ENCODE data around the gene YAF2.

Gene YAF2

GRCh38 chr12:42238240-42239140 lies at the start of gene YAF2:
TSS of gene YAF2 (minus strand) at chr12:42238248. CDS start at chr12:42238180, 68 bp downstream.
- peak; percentile 71 for DNase-seq (ENCODE audit: low read depth)

GRCh38 chr12:42286741-42287140 lies 48.7 kb upstream of the YAF2 start:
- DNase-seq (ENCODE audit: low read depth): no peak

GRCh38 chr12:42285431-42285830 lies 47.4 kb upstream of the YAF2 start:
- DNase-seq (ENCODE audit: low read depth): no peak

- no peak for DNase-seq (ENCODE audit: low read depth)
Observed at GRCh38 chr12:42284876-42285275, 46.8 kb upstream of the YAF2 start.

GRCh38 chr12:42284157-42284556 lies 46.1 kb upstream of the YAF2 start:
- DNase-seq (ENCODE audit: low read depth): no peak

GRCh38 chr12:42283739-42284138 lies 45.7 kb upstream of the YAF2 start:
- no peak for DNase-seq (ENCODE audit: low read depth)

GRCh38 chr12:42282294-42282693 lies 44.2 kb upstream of the YAF2 start:
- no peak for DNase-seq (ENCODE audit: low read depth)

GRCh38 chr12:42281844-42282243 lies 43.8 kb upstream of the YAF2 start:
- DNase-seq (ENCODE audit: low read depth): no peak

GRCh38 chr12:42281278-42281677 lies 43.2 kb upstream of the YAF2 start:
- no peak for DNase-seq (ENCODE audit: low read depth)

GRCh38 chr12:42278128-42278510 lies 40.1 kb upstream of the YAF2 start:
- no peak for DNase-seq (ENCODE audit: low read depth)

GRCh38 chr12:42277396-42278127 lies 39.5 kb upstream of the YAF2 start:
- no peak for DNase-seq (ENCODE audit: low read depth)

GRCh38 chr12:42275499-42275898 lies 37.5 kb upstream of the YAF2 start:
- no peak for DNase-seq (ENCODE audit: low read depth)

GRCh38 chr12:42273706-42274105 lies 35.7 kb upstream of the YAF2 start:
- no peak for DNase-seq (ENCODE audit: low read depth)

- no peak for DNase-seq (ENCODE audit: low read depth)
Observed at GRCh38 chr12:42270596-42270995, 32.5 kb upstream of the YAF2 start.

GRCh38 chr12:42267413-42268190 lies 29.6 kb upstream of the YAF2 start:
- no peak for DNase-seq (ENCODE audit: low read depth)

- DNase-seq (ENCODE audit: low read depth): no peak
Observed at GRCh38 chr12:42266579-42267230, 28.7 kb upstream of the YAF2 start.

- DNase-seq (ENCODE audit: low read depth): no peak
Observed at GRCh38 chr12:42262271-42262670, 24.2 kb upstream of the YAF2 start.

- DNase-seq (ENCODE audit: low read depth): no peak
Observed at GRCh38 chr12:42261708-42262107, 23.7 kb upstream of the YAF2 start.

GRCh38 chr12:42260518-42260917 lies 22.5 kb upstream of the YAF2 start:
- DNase-seq (ENCODE audit: low read depth): no peak

GRCh38 chr12:42259699-42260098 lies 21.7 kb upstream of the YAF2 start:
- no peak for DNase-seq (ENCODE audit: low read depth)

GRCh38 chr12:42255866-42256261 lies 17.8 kb upstream of the YAF2 start:
- no peak for DNase-seq (ENCODE audit: low read depth)

Measured in stimulated activated CD8-positive, alpha-beta memory T cell treated with anti-CD3 and anti-CD28 coated beads, Interleukin-15, amount 100 ng/mL, for 24 hours (primary cell).